Ureter (tissue), 1 donor: ENCODE measurements around the gene KRTAP19-5. TPM values are rescaled to one million over a fixed set of nuclear protein-coding genes. Genes with fewer than 3 reads are reported as not detected.
"Not testable (repeated sequence)": the region's sequence is repeated elsewhere in the genome, so short reads cannot be mapped to it uniquely, and the experiment has no call there.

Experiments
- DNase-seq: peaks from one replicate; pipeline ENCODE4 v3.0.0-alpha.2; 2020; ENCODE audit warnings: low spot score
- total RNA-seq: library from RNA; stranded (reverse); gene quantifications from one replicate; pipeline ENCODE4 v1.2.4, GENCODE V29; 2023
- donor health status: DM: yes; HTN: yes; CAD: no.

The KRTAP19-5 gene
- total RNA-seq: not detected

DNA sequence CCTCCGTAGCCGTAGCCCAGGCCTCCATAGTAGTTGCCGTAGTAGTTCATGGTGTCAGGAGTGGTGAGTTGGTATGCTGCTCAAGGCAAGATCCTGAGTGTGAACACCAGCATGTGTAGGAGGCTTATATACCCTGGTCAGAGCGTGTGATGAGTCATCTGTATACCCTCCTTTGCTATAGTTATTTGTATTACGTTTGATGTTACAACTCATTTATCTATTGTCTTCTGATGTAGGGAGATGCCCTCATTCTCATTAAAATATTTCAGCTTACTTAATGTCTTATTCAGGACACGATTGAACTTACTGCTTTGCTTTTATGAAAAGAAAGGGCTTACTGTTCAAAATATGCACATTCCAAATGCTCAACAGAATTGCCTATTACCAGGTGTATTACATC lies at the start of gene KRTAP19-5:
TSS of gene KRTAP19-5 (minus strand) at position 101 of the 400 bp plus-strand sequence. CDS start at position 50, 51 bp downstream.
- no peak for DNase-seq

- no peak for DNase-seq
Observed at GRCh38 chr21:30541764-30542163, 39.8 kb upstream of the KRTAP19-5 start, which contains the start of gene KRTAP19-6. Gene KRTAP19-6, minus strand, starts transcription at chr21:30541864. Its CDS starts 31 bp downstream, at chr21:30541833.

- no peak for DNase-seq
Observed at GRCh38 chr21:30518876-30519275, 16.9 kb upstream of the KRTAP19-5 start.

DNA sequence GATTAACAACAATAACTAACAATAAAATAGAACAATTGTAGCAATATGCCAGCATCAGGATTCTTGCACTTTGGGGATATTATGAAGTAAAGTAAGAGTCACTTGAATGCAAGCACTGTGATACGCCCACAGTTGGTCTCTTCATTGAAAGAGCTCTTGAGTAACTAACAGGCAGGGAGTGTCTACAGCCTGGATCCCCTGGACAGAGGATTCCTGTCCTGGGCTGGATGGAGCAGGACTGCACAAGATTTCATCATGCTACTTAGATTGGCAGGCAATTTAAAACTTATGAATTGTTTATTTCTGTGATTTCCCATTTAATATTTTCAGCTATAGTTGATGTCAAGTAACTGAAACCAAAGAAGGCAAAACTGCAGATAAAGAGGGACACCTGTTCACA lies 13.7 kb upstream of the KRTAP19-5 start:
- DNase-seq: no peak

GRCh38 chr21:30505621-30506205 lies 3.8 kb upstream of the KRTAP19-5 start:
- not testable (repeated sequence) for DNase-seq

GRCh38 chr21:30497065-30497464 lies 4.9 kb downstream of the KRTAP19-5 start, which contains the start of gene KRTAP19-4:
Gene KRTAP19-4, minus strand, starts transcription at chr21:30497165. Its CDS starts 55 bp downstream, at chr21:30497110.
- DNase-seq: no peak

- no peak for DNase-seq
Observed at GRCh38 chr21:30491963-30492428, 9.9 kb downstream of the KRTAP19-5 start, which contains the start of gene KRTAP19-3. Gene KRTAP19-3, minus strand, starts transcription at chr21:30492013. Its CDS starts 56 bp downstream, at chr21:30491957.

- DNase-seq: no peak
Observed at GRCh38 chr21:30487336-30487735, 14.6 kb downstream of the KRTAP19-5 start, which contains the start of gene KRTAP19-2. Gene KRTAP19-2, minus strand, starts transcription at chr21:30487436. Its CDS starts 88 bp downstream, at chr21:30487348.

DNA sequence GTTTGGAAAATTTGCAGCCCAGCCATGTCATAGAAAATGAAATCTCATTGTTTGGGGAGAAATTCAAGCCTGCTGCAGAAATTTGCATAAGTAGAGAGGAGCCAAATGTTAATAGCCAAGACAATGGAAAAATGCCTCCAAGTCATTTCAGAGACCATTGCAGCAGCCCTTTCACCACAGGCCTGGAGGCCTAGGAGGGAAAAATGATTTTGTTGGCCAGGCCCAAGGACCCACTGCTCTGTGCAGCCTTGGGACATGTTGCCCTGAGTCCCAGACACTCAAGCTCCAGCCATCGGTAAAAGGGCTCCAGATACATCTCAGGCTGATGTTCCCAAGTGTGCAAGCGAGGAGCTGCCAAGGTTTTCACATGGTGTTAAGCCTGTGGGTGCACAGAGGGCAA lies 15.8 kb downstream of the KRTAP19-5 start:
- no peak for DNase-seq

DNA sequence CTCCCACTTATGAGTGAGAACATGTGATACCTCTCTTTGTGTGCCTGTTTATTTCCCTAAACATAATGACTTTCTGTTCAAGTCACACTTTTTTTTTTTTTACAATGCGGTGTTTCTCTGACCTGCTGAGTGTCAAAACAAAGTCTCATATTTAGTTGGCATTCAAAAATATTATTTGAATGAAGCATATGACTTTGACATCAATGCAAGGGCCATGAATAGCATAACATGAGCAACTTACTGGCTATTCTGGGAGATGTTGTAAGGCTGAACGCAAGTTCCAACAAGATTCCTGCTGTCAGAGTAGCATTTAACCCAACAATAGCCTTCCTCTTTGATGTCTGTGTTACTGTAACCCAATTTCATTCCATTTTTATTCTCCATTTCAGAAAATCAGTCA lies 19.8 kb downstream of the KRTAP19-5 start:
- no peak for DNase-seq

DNA sequence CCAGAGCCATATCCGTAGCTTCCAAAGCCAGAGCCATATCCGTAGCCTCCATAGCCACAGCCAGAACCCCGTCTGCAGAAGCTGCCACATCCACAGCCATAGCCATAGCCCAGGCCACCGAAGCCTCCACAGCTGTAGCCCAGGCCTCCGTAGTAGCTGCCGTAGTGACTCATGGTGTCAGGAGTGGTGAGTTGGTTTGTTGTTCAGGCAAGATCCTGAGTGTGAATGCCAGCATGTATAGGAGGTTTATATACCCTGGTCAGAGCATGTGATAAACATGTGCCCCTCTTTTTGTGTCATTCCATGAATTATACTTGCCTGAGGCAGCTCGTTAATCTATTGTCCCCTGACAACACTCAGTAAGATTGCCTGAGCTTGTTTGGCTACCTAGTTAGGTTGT lies 21.8 kb downstream of the KRTAP19-5 start, which contains the start of gene KRTAP19-1:
TSS of gene KRTAP19-1 (minus strand) at position 223 of the 400 bp plus-strand sequence. CDS start at position 173, 50 bp downstream.
- no peak for DNase-seq

- no peak for DNase-seq
Observed at GRCh38 chr21:30479259-30479658, 22.7 kb downstream of the KRTAP19-5 start.

DNA sequence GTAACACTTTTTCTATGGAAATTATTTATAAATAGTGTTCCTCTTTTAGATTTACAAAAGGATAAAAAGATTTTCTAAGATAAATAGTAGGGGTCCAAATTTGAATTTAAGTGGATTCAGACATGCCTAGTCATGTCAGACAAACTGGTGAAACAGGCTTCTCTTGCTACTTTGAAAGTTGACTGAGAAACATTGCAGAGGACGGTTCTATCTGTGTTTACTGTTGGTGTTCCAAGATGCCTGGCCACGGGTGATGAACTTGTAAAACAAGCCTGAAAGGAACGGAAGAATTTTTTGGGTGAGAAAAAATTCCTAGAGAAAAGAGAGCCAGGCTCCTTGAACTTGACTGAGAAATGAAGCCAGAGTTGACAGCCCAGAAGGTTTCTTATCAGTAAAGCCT lies 23.9 kb downstream of the KRTAP19-5 start:
- DNase-seq: no peak

DNA sequence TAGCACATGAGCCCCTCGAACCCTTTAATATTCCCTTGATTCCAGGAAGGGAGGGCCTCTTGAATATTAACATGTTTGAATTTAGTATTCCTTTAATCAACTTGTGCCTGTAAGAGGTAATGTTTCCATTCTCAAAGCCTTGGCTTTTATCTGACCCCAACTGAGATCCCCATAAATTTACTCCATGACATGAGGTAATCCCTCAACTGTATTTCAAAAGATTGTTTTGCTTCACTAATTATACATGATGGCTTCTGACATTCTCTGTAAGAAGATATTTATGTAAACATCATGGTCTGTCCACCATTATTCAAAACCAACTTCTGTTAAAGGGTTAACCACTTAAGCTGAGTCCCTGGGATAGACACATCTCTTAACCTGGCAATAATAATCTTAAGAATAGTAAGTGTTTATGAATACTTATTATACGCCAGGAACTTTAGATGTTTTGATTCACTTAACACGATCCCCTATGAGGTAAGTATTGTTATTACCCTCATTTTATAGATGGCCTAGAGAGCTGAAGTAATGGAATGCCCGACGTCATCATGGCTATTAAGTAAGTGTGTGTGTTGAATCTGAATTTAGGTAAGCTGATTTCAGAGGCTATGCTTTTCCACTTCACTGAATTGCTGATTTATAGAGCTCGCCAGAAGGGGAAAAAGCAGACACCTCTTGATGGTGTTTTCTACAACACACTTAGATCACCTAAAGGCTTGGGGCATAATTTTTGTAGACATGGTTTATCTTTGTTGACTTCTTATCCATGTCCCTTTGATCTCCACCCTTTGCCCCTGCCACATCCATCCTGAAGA lies 32.8 kb downstream of the KRTAP19-5 start:
- no peak for DNase-seq

GRCh38 chr21:30463713-30464112 lies 38.2 kb downstream of the KRTAP19-5 start:
- DNase-seq: no peak

Other genes with a start within 250 kb of the KRTAP19-5 start
- gene KRTAP24-1, start 219.2 kb downstream of the KRTAP19-5 start, total RNA-seq: not detected
- not detected for gene KRTAP25-1, start 212.6 kb downstream of the KRTAP19-5 start, total RNA-seq
- not detected for gene KRTAP26-1, start 181.8 kb downstream of the KRTAP19-5 start, total RNA-seq
- not detected for gene KRTAP27-1, start 164.4 kb downstream of the KRTAP19-5 start, total RNA-seq
- gene KRTAP23-1, start 153.5 kb downstream of the KRTAP19-5 start, total RNA-seq: not detected
- gene KRTAP13-2, start 129.9 kb downstream of the KRTAP19-5 start, total RNA-seq: not detected
- not detected for gene KRTAP13-1, start 106.1 kb downstream of the KRTAP19-5 start, total RNA-seq
- gene KRTAP13-3, start 76.2 kb downstream of the KRTAP19-5 start, total RNA-seq: not detected
- gene KRTAP13-4, start 71.9 kb downstream of the KRTAP19-5 start, total RNA-seq: not detected
- not detected for gene KRTAP15-1, start 61.9 kb downstream of the KRTAP19-5 start, total RNA-seq
- gene KRTAP19-1, start 21.8 kb downstream of the KRTAP19-5 start, total RNA-seq: not detected
- gene KRTAP19-2, start 14.7 kb downstream of the KRTAP19-5 start, total RNA-seq: not detected
- gene KRTAP19-3, start 10.1 kb downstream of the KRTAP19-5 start, total RNA-seq: not detected
- gene KRTAP19-4, start 5.0 kb downstream of the KRTAP19-5 start, total RNA-seq: not detected
- not detected for gene KRTAP19-6, start 39.7 kb upstream of the KRTAP19-5 start, total RNA-seq
- not detected for gene KRTAP19-7, start 59.2 kb upstream of the KRTAP19-5 start, total RNA-seq
- not detected for gene KRTAP22-2, start 88.3 kb upstream of the KRTAP19-5 start, total RNA-seq
- not detected for gene KRTAP6-3, start 90.3 kb upstream of the KRTAP19-5 start, total RNA-seq
- not detected for gene KRTAP6-2, start 96.8 kb upstream of the KRTAP19-5 start, total RNA-seq
- not detected for gene KRTAP22-1, start 98.9 kb upstream of the KRTAP19-5 start, total RNA-seq
- not detected for gene KRTAP6-1, start 111.8 kb upstream of the KRTAP19-5 start, total RNA-seq
- gene KRTAP20-1, start 114.3 kb upstream of the KRTAP19-5 start, total RNA-seq: not detected
- gene KRTAP20-4, start 118.5 kb upstream of the KRTAP19-5 start, total RNA-seq: not detected
- gene KRTAP20-2, start 133.1 kb upstream of the KRTAP19-5 start, total RNA-seq: not detected
- not detected for gene KRTAP20-3, start 140.7 kb upstream of the KRTAP19-5 start, total RNA-seq
- not detected for gene KRTAP21-3, start 216.6 kb upstream of the KRTAP19-5 start, total RNA-seq
- gene KRTAP21-2, start 245.1 kb upstream of the KRTAP19-5 start, total RNA-seq: not detected